Trophoblast cell (in vitro differentiated cells and primary cell): ENCODE data around the gene ASF1B.

Experiments used
- DNase-seq, 2 donors: peaks; one replicate each; pipeline ENCODE4 v3.0.0-alpha.2; 2016
- H2AFZ ChIP-seq: 2 replicates; pipeline ENCODE4 v1.6.1; 2013; ENCODE audit warnings: low read length, moderate library complexity, mild to moderate bottlenecking; ENCODE audit not compliant: insufficient read depth, poor library complexity
- H2AK5ac ChIP-seq: 2 replicates; pipeline ENCODE4 v1.6.1; 2013; ENCODE audit warnings: mild to moderate bottlenecking, low read length
- H2BK120ac ChIP-seq: 2 replicates; pipeline ENCODE4 v1.6.1; 2013; ENCODE audit warnings: low read length, mild to moderate bottlenecking, moderate library complexity; ENCODE audit not compliant: insufficient read depth, poor library complexity
- H2BK12ac ChIP-seq: 2 replicates; pipeline ENCODE4 v1.6.1; 2013; ENCODE audit warnings: mild to moderate bottlenecking, low read length, moderate library complexity
- H2BK5ac ChIP-seq: 2 replicates; pipeline ENCODE4 v1.6.1; 2013; ENCODE audit warnings: low read length, low read depth, moderate library complexity, mild to moderate bottlenecking; ENCODE audit not compliant: poor library complexity
- H3K14ac ChIP-seq: 2 replicates; pipeline ENCODE4 v1.6.1; 2013; ENCODE audit warnings: mild to moderate bottlenecking, low read length
- H3K18ac ChIP-seq: 2 replicates; pipeline ENCODE4 v1.6.1; 2013; ENCODE audit warnings: mild to moderate bottlenecking, low read length
- H3K23ac ChIP-seq: 2 replicates; pipeline ENCODE4 v1.6.1; 2013; ENCODE audit warnings: low read length
- H3K27ac ChIP-seq: 2 replicates; pipeline ENCODE4 v1.5.1; 2013; ENCODE audit warnings: low read depth, mild to moderate bottlenecking, inconsistent platforms, low read length, moderate library complexity
- H3K27me3 ChIP-seq: 2 replicates; pipeline ENCODE4 v1.6.1; 2013; ENCODE audit warnings: inconsistent platforms, mild to moderate bottlenecking, low read length, moderate library complexity; ENCODE audit not compliant: insufficient read depth
- H3K36me3 ChIP-seq, 2 experiments: 1 replicate in 1 of 2; 2 replicates in 1 of 2; pipeline ENCODE4 v1.6.1; 2013; ENCODE audit warnings: low read length in 2 of 2, mild to moderate bottlenecking in 2 of 2, moderate library complexity in 1 of 2; ENCODE audit not compliant: insufficient read depth in 2 of 2, control insufficient read depth in 1 of 2
- H3K4ac ChIP-seq: 2 replicates; pipeline ENCODE4 v1.6.1; 2013; ENCODE audit warnings: low read depth, mild to moderate bottlenecking, low read length, moderate library complexity
- H3K4me1 ChIP-seq, 2 experiments: 1 replicate in 1 of 2; 2 replicates in 1 of 2; pipeline ENCODE4 v1.6.1; 2013; ENCODE audit warnings: low read length in 2 of 2, mild to moderate bottlenecking in 2 of 2, moderate library complexity in 1 of 2; ENCODE audit not compliant: insufficient read depth in 2 of 2, control insufficient read depth in 1 of 2
- H3K4me2 ChIP-seq: 2 replicates; pipeline ENCODE4 v1.6.1; 2013; ENCODE audit warnings: inconsistent platforms, mild to moderate bottlenecking, low read length, moderate library complexity
- H3K4me3 ChIP-seq: 2 replicates; pipeline ENCODE4 v1.5.1; 2013; ENCODE audit warnings: mild to moderate bottlenecking, low read depth, low read length, inconsistent platforms
- H3K79me1 ChIP-seq: one replicate; pipeline ENCODE4 v1.6.1; 2013; ENCODE audit warnings: low read length
- H3K79me2 ChIP-seq: 2 replicates; pipeline ENCODE4 v1.6.1; 2013; ENCODE audit warnings: low read length, mild to moderate bottlenecking; ENCODE audit not compliant: control insufficient read depth, insufficient read depth, poor library complexity
- H3K9ac ChIP-seq: 2 replicates; pipeline ENCODE4 v1.6.1; 2013; ENCODE audit warnings: mild to moderate bottlenecking, low read length
- H3K9me3 ChIP-seq: 2 replicates; pipeline ENCODE4 v1.6.1; 2013; ENCODE audit warnings: low read depth, mild to moderate bottlenecking, control low read depth, inconsistent platforms, low read length; ENCODE audit not compliant: insufficient read depth
- H4K12ac ChIP-seq: 2 replicates; pipeline ENCODE4 v1.6.1; 2013; ENCODE audit warnings: low read depth, mild to moderate bottlenecking, low read length, moderate library complexity
- H4K8ac ChIP-seq: 2 replicates; pipeline ENCODE4 v1.6.1; 2013; ENCODE audit warnings: low read depth, mild to moderate bottlenecking, low read length, moderate library complexity
- H4K91ac ChIP-seq: one replicate; pipeline ENCODE4 v1.6.1; 2013; ENCODE audit warnings: low read depth, mild to moderate bottlenecking, low read length, moderate library complexity
- WGBS: extraction: QIAGEN DNeasy Blood & Tissue Kit; methylation state at CpG from one replicate; pipeline ENCODE4 v1.1.7; 2013; ENCODE audit warnings: missing lambda C conversion rate; ENCODE audit not compliant: insufficient read length, insufficient coverage; ENCODE audit errors: extremely low coverage; 5-methylcytosine and 5-hydroxymethylcytosine counted together

The ASF1B gene

DNA sequence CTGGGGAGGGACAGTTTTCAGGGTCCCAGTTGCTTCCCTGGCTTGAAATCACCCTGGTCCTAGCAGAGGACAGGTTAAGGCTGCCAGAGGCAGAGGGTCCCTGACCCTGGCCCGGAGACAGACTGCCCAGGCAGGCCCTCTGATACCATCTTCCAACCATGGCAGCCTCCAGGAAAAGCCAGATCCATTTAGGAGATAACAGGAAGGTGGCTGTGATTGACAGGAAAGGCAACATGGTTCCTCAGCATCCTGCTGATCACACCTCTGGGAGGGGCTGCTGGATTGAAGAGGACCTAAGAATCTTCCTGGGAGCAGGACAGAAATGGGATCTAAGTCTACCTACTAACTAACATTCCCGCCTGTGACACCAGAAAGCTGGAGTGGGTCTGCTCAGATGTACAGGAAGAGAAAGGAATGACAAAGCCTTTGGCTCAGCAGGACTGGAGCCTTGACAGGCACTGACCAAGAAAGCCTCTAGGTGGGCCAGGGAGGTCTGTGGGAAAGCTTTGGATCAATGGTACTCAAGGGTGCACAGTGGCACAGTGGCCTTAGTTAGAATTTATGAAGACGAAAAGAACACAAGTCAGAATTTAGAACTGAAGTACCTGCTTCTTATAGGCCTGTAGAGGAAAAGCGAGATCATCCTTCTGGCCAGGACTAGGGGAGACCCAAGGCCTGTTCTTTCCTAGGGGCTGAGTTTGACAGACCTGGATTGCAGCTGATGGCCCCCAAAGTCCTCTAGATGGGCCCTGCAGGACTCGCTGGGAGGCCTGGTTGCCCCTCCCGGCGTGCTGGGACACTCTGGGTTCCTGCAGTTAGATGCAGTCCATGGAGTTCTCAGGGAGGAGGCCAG, 16.5 kb downstream of the ASF1B start:
- Histone ChIP-seq H3K79me2 (peaks cover 2% of the 10 kb centered on the region), H3K27ac (no peak overlapping the region), H3K36me3 (peaks cover 10 to 13% of the 10 kb centered on the region in 2 experiments), H3K23ac (no peak overlapping the region), H2AFZ (no peak overlapping the region), H4K91ac (no peak overlapping the region), H3K27me3 (no peaks in the 10 kb centered on the region), H3K4me3 (no peak overlapping the region), H3K18ac (no peak overlapping the region), H3K9me3 (no peaks in the 10 kb centered on the region), H2BK12ac (no peak overlapping the region), H2BK120ac (no peak overlapping the region), H3K9ac (no peak overlapping the region), H4K8ac (no peak overlapping the region), H3K79me1 (peaks cover 4% of the 10 kb centered on the region), H2AK5ac (no peak overlapping the region), H3K14ac (no peak overlapping the region), H3K4me1 (peaks cover 12 to 20% of the 10 kb centered on the region in 2 experiments), H3K4ac (no peak overlapping the region), H2BK5ac (no peak overlapping the region), H3K4me2 (no peak overlapping the region), H4K12ac (no peak overlapping the region)
- WGBS, result no CpG with 5 or more reads among the region's 7 CpGs
- DNase-seq, result no peak

DNA sequence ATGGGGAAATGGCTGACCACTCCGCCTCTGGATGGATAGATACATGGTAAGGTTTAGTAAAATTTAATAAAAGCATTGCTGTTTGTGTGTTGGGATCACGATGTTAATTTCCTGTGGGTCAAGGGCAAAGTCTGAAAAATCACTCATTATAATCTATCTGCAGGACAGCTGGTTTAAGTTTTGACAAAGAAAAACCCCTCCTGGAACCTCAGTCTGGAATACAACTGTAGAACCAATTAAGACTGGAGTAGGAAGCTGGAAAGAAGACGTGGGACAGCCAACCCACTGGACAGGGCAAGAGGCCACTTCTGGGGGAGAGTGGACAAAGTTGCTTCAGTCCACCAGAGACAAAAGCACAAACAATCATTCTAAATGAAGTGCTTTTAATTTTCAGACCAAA, 17.2 kb downstream of the ASF1B start:
- H3K4me1 ChIP-seq, result peaks cover 12 to 20% of the 10 kb centered on the region in 2 experiments
- WGBS, result no CpG with 5 or more reads among the region's 3 CpGs
- H3K4ac ChIP-seq, result peak overlapping the region; percentile 24
- no peaks in the 10 kb centered on the region for H3K9me3 ChIP-seq
- peaks cover 2% of the 10 kb centered on the region for H3K79me2 ChIP-seq
- no peak overlapping the region for H4K12ac ChIP-seq
- no peak overlapping the region for H2AK5ac ChIP-seq
- H3K18ac ChIP-seq, result no peak overlapping the region
- H2BK12ac ChIP-seq, result no peak overlapping the region
- H3K4me2 ChIP-seq, result no peak overlapping the region
- H3K36me3 ChIP-seq, result peaks cover 8 to 10% of the 10 kb centered on the region in 2 experiments
- no peak overlapping the region for H3K4me3 ChIP-seq
- no peak overlapping the region for H2BK120ac ChIP-seq
- no peak overlapping the region for H3K27ac ChIP-seq
- no peak overlapping the region for H3K23ac ChIP-seq
- H3K27me3 ChIP-seq, result no peaks in the 10 kb centered on the region
- peaks cover 4% of the 10 kb centered on the region for H3K79me1 ChIP-seq
- H3K9ac ChIP-seq, result no peak overlapping the region
- DNase-seq, result no peak
- no peak overlapping the region for H4K8ac ChIP-seq
- H2BK5ac ChIP-seq, result no peak overlapping the region
- no peak overlapping the region for H2AFZ ChIP-seq
- H3K14ac ChIP-seq, result no peak overlapping the region
- H4K91ac ChIP-seq, result no peak overlapping the region

DNA sequence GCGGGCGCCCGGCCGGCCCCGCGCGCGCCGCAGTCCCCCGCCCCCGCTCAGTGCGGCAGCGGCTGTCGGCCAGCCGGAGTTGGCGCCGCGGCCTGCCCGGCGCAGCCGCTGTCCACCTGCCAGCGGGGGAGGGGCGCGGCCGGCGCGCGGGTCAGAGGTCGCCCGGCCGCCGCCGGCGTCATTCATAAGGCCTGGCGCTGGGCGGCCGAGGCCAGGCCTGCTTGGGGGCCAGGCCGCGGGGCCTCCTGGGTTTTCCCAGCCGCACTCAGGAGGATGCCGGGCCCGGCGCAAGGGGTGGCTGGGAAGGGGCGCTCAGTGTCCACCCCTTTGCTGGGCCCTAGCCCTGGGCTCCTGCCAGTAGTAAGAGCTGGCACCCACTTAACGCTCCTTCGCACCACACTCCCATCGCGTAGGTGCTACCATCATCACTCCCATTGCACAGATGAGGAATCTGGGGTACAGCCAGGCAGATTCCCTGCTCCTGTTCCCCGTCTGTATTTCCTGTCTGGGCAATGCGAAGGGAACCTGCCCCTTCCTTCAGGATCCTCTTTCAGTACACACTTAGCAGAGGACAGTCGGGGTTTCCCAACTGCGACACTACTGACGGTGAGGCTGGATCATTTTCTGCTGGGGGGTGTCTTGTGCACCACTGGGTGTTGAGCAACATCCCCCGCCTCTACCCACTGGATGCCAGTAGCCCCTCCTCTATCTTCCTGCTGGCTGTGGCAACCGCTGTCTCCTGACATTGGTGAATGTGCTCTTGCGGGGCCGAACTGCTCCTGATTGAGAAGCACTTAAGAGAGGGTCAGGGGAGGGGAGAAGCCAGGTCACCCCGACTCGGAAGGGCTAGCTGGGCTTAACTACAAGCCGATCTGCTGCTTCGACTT, 18.0 kb downstream of the ASF1B start:
- Histone ChIP-seq H4K8ac (peak overlapping the region; percentile 32), H3K23ac (no peak overlapping the region), H3K4me1 (peaks cover 12 to 20% of the 10 kb centered on the region in 2 experiments), H3K9me3 (no peaks in the 10 kb centered on the region), H2AK5ac (no peak overlapping the region), H2BK120ac (no peak overlapping the region), H3K14ac (peak overlapping the region; percentile 32), H3K27me3 (no peaks in the 10 kb centered on the region), H2BK5ac (no peak overlapping the region), H2BK12ac (no peak overlapping the region), H2AFZ (peak overlapping the region; percentile 14), H3K36me3 (peaks cover 5 to 9% of the 10 kb centered on the region in 2 experiments), H3K18ac (no peak overlapping the region), H3K4ac (peak overlapping the region; percentile 24), H4K12ac (peak overlapping the region; percentile 37), H3K79me2 (peaks cover 2% of the 10 kb centered on the region), H3K27ac (peak overlapping the region; percentile 69), H4K91ac (peak overlapping the region; percentile 56), H3K4me3 (peak overlapping the region; percentile 60), H3K4me2 (peak overlapping the region; percentile 59), H3K9ac (peak overlapping the region; percentile 23), H3K79me1 (peaks cover 4% of the 10 kb centered on the region)
- no CpG with 5 or more reads among the region's 61 CpGs for WGBS
- DNase-seq, result peak; percentile 47 to 61

DNA sequence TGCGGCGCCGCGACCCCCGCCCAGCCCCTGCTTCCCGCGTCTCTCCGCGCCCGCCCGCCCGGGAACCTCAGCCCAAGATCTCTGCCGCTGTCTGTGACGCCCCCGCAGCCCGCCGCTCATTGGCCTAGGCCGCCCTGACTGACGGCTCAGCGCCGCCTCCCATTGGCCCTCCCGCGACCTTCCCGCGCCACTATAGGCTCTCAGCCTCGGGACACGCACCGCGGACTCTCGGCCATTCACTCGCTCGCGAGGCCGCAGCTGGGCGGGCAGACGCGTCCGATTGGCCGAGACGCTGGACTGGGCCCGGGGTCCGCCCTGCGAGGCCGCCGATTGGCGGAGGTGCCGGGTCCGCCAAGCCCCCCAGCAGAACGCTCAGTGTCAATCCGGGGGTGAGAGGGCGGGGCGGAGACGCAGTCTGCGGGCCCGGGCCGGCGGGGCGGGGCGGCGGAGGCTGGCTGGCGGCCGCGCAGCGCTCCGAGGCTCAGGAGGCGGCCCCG, 18.7 kb downstream of the ASF1B start, which contains the start of gene PRKACA:
TSS of gene PRKACA (minus strand) at position 95 of the 497 bp plus-strand sequence. CDS start 215 bp downstream, outside the sequence.
- Histone ChIP-seq H2AK5ac (no peak within 1 kb of the TSS), H3K14ac (peak within 1 kb of the TSS; percentile 71), H3K4me1 (peaks cover 12 to 20% of the 10 kb centered on the region in 2 experiments), H3K79me2 (peaks cover 2% of the 10 kb centered on the region), H4K8ac (peak within 1 kb of the TSS; percentile 72), H2BK12ac (no peak within 1 kb of the TSS), H3K27ac (peak within 1 kb of the TSS; percentile 69), H3K4me2 (peak within 1 kb of the TSS; percentile 92), H3K79me1 (peaks cover 4% of the 10 kb centered on the region), H4K12ac (peak within 1 kb of the TSS; percentile 37), H4K91ac (peak within 1 kb of the TSS; percentile 56), H3K4me3 (peak within 1 kb of the TSS; percentile 89), H3K9me3 (no peaks in the 10 kb centered on the region), H2BK5ac (no peak within 1 kb of the TSS), H3K18ac (peak within 1 kb of the TSS; percentile 55), H3K23ac (no peak within 1 kb of the TSS), H2BK120ac (no peak within 1 kb of the TSS), H3K36me3 (peaks cover 3 to 6% of the 10 kb centered on the region in 2 experiments), H3K27me3 (no peaks in the 10 kb centered on the region), H3K9ac (peak within 1 kb of the TSS; percentile 73), H3K4ac (peak within 1 kb of the TSS; percentile 43), H2AFZ (peak within 1 kb of the TSS; percentile 56)
- DNase-seq, result peak; percentile 99
- no CpG with 5 or more reads among the region's 67 CpGs for WGBS
